GM18868 (cell line): Measurements from ENCODE around the gene AFF3.
"Not testable (repeated sequence)": the region's sequence is repeated elsewhere in the genome, so short reads cannot be mapped to it uniquely, and the experiment has no call there.

Experiments used
- ATAC-seq: cut with Tn5 transposase; IDR thresholded peaks from one replicate; pipeline ENCODE4 v1.9.1; 2021; ENCODE audit warnings: mild to moderate bottlenecking, moderate library complexity; ENCODE audit not compliant: unreplicated experiment

Gene AFF3

DNA sequence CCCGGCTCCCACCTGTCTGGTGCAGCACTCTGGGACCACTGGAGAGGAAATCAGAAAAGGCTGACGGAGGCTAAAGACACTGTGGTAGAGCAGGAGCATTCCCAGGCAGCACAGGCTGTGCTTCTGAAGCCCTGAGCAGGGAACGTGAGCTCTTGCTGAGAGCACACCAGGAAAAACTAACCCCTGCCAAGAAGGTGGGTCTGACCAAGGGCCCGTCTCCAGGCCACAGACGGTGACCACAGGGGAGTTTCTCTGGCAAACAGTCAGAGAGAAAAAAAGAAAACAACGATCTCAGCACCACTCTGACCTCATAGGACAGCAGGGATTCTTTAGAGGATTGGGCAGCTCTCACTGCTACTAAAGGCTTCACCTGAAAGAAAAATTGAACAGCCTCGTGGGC is 201.4 kb downstream of the AFF3 start:
- ATAC-seq, result no peak

DNA sequence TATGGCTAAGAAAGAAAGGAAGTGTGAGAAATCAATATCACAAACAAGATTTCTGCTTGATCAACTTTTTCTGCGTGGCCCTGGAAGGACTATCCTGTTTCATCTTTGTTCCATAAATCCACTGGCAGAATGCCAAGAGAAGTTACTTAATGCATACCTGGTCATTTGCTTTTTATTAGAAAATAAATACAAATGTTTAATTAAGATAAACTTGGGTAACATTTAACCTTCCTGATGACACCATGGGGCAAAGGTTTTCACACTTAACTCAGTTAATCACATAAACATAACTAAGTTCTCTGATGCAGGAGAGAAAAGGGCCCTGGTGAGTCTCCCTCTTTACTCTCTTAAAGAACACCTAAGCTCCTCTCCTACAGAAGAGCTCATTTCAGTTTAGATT is 203.3 kb downstream of the AFF3 start:
- no peak for ATAC-seq

DNA sequence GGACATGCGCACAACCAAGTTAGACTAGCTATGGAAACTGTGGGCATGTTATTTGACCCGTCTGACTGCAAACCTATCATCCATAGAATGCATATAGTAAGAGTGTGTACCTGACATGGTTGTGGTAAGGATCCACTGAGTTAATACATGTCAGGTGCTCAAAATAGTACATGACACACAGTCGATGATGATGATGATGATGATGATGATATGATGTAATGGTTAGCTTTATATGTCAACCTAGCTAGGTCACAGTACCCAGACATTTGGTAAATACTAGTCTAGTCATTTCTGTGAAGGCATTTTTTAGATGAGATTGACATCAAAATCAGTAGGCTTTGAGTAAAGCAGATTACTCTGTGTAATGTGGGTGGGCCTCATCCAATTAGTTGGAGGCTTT is 204.1 kb downstream of the AFF3 start:
- ATAC-seq, result no peak

DNA sequence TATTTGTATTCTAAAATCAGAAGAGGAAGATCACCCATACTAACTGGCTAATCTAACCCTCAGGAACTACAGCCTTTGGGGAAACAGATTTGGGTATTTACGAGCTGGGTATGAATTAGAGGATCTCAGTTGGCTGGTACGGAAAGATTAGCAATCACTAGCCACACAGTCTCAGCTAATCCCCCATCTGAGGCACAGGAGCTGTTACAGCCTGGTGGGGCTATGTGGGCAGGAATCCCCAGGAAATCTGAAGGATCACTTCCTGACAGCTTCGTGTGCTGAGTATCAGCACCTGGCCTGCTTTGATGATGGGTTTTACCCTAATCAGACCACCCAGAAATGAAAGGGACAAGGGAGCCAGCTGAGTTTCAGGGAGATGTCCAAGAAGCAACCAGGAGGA is 206.3 kb downstream of the AFF3 start:
- ATAC-seq, result no peak

DNA sequence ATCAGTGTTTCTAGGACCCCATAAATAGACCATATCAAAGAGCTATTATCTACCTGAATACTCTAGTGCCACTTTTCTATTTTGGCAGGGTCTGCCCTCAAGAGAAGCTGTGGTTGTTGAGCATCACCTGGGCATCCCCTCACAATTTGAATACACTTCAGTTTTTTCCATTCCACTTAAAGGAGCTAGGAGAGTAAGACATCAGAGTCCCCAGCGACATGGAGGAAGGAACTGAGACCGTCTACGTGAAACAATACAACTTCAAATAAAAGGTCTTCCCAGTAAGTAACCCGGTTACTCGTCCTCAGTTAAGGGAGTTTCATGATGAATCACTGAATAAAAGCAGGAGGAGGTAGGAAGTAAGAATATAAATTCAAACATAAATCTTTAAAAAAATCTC is 206.7 kb downstream of the AFF3 start:
- no peak for ATAC-seq

DNA sequence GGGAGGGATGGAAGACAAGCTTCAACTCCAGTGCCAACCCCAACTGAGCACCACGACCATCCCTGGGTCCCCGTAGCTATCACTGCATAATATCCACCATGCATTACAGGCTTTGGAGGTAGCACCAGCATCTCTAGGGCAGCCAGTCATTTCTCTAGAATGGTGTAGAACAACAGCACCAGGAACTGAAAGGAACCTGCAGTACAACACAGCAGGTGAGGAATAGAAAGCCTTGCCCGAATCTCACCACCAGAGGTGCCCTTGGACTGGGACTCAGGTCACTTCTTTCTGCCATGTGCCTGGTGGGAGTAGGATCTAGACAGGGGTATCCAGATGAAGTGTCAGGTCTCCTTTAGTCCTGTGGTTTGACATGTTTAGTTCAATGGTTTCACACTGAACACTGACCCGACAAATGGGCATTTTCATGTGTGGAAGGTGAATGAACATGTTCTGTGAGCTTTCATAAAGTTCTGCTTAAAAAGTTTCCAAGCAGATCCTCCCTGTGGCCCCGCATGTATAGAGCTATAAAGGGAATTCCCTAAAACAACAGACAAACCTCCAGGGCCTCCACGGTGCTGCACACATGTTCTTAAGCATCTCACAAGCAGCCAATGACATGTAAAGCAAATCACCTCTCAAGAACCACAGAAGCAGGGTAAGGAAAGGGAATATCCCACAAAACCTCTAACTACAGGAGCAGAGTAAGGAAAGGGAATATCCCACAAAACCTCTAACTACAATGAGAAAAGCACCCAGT is 208.3 kb downstream of the AFF3 start:
- no peak for ATAC-seq

DNA sequence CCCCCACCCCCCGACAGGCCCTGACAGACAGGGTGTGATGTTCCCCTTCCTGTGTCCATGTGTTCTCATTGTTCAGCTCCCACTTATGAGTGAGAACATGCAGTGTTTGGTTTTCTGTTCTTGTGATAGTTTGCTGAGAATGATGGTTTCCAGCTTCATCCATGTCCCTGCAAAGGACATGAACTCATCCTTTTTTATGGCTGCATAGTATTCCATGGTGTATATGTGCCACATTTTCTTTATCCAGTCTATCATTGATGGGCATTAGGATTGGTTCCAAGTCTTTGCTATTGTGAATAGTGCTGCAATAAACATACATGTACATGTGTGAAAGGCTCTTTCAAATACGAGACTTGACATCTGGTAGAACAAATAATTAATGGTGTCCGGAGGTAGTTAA is 208.9 kb downstream of the AFF3 start:
- ATAC-seq, result not testable (repeated sequence)

DNA sequence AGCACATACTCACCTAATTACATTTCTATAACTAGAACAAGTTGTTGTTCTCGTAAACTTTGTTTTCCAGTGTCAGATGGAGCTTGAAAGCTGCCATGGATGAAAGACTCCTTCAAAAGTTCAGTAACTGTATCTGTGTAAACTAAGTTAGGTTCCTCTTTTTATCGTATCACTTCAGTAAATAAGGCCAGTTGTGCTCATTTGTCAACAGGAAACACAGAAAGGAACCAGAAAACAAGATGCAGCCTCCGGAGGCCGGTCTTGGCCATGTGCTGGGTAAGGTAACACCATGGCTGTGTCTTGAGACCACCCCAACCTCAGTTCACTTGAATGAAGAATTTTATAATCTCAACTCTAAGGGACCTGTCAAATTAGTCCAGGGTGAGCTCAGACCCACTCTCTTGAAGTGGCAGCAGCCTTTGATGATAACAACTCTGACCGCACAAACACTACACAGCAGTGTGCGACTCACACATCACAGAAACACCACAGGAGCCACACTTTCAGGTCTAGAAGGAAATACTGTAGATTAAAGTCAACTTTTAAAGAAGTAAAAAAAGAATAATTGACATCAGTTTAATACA is 213.8 kb downstream of the AFF3 start:
- no peak for ATAC-seq

DNA sequence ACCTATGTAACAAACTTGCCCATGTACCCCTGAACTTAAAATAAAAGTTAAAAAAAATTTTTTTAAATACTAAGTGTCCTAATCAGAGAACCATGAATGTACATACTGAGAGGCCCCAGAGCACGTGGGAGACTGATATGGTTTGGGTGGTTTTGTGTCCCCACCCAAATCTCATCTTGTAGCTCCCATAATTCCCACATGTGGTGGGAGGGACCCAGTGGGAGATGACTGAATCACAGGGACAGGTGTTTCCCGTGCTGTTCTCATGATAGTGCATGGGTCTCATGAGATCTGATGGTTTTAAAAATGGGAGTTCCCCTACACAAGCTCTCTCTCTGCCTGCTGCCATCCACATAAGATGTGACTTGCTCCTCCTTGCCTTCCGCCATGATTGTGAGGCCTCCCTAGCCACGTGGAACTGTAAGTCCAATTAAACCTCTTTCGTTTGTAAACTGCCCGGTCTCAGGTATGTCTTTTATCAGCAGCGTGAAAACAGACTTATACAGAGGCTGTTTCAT is 214.6 kb downstream of the AFF3 start:
- not testable (repeated sequence) for ATAC-seq

DNA sequence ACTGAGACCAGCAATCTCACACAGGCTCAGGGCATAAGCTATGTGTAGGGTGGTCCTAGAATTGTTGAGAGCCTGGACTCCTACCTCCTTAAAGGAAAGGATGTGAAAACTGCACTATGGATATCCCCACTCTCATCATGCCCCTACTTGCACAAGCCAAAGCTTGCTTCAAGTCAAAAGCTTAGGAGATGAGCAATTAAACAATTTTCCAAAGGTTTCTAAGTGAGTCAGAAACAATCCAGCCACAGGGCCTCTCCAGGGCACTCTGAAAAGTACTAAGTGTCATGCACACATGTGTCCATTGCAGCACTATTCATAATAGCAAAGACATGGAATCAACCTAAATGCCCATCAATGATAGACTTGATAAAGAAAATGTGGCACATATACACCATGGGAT is 215.4 kb downstream of the AFF3 start:
- ATAC-seq, result no peak

DNA sequence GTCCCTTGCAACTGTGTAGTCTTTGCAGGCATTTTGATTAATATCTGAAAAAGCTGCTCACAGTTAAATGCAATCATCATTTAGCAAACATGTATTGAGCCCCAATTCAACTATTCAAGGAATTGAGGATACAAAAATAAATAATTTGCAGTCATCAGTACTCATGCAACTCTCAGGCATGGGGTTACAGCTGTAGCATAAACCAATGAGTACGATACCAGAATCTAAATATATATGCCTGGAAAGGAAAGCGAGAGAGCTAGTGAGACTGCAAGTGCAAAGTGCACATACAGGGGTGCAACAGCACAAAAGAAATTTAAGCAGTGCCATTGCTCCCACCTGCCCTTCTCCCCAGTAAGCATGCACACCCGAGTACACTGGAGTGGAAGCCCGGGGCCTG is 216.4 kb downstream of the AFF3 start:
- ATAC-seq, result no peak

DNA sequence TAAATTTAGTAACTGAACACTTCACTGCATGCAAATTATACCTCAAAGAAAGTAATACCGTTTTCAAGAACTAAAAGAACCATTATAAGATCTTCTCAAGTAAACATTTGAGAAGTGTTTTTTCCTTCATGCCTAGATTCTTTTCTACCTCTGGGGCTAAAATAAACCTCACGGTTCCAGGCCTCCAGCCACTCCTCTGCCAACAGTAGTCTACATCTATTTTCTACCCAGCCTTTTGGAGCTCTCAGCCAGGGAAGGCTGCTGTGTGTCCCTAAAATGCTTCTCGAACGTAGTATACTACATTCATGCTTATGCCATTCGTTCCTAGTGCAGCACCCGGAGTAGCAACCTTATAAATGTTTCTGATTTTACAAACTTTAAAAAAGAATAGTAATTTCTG is 219.7 kb downstream of the AFF3 start:
- ATAC-seq, result no peak

DNA sequence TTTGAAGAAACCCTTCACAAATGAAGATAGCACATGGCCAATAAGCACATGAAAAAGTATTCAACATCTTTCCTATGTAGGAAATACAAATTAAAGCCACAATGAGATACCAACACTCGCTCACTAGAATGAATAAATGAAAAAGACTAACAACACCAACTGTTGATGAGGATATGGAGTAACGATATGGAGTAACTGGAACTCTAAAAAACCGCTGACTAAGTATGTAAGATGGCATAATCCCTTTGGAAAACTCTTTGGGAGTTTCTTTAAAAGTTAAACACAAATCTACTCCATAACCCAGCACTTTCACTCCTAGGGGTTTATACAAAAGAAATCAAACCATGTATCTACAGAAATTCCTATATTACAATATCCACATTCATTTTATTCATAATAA is 220.5 kb downstream of the AFF3 start:
- ATAC-seq, result no peak

DNA sequence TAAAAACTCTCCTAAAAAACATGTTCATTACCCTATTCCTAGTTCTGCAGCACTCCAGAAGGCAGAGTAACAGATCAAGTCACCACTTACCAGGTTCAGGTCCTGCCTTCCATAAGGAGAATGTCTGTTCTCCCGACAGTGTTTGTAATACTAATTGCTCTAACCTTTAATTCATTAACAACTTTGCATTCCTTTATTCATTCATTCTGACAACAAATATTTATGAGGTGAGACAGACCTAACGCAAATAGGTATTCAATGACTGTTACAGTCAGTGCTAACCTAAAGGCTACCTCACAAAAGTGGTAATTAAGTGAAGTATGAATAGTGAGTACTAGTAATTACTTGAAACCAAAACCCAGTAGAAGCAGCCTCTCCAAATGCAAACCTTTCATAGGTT is 224.0 kb downstream of the AFF3 start:
- ATAC-seq, result no peak

DNA sequence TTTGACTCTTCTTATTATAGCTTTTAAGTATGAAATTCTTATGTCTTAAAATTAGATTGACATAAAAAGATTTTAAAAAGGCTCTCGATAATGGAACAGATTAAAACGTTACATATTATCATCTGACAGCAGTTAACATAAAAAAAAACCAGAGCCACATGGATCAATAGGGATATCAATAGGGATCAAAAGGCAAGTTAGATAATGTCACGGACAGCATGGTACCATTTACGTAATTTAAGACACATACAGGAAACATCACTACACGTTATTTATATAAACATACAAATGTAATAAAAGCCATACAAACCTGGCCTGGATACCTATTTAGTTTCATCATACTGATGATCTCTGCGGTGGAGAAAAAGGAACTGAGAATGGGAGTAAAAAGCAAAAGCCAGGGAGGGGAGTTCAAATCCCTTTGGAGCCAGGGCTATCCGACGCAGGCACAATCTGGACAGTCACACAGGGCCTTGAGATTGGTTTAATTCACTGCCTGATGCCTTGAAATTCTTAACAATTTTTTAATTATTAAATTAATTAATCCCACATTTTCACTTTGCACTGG is 227.2 kb downstream of the AFF3 start:
- ATAC-seq, result no peak

DNA sequence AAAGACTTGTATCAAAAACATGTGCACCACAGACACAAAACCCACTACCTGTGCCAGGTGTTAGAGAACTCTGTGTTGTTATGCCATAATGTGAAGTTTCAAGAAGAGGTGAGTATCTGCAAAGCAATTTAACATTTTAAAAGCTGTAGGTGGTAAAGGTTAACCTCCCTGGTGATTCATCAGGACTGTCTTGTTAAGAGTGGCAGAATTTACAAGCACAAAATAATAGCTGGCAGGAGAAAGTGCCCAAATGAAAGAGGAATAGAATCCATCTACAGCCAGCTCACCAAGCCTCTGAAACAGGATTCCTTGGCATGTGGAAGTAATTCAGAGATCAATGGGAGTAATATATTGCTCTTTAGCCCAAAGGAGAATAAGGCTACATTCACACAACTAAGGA is 230.7 kb downstream of the AFF3 start:
- no peak for ATAC-seq

DNA sequence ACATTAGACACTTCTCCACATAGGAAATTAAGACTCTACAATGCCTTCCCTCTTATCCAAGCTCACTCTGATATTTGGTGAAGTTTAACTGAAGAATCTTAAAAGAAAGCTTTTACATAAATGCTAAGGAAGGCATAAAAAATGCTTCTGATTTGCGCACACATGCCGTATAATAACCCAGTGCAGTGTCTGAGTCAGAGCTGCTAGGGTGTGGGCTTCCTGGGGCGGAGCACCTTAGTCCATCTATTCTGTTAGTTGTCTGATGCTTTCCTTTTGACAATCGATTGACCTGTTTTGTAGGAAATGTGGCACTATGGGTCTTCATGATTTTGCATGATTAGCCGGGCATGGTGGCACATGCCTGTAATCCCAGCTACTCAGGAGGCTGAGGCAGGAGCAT is 231.5 kb downstream of the AFF3 start:
- no peak for ATAC-seq

DNA sequence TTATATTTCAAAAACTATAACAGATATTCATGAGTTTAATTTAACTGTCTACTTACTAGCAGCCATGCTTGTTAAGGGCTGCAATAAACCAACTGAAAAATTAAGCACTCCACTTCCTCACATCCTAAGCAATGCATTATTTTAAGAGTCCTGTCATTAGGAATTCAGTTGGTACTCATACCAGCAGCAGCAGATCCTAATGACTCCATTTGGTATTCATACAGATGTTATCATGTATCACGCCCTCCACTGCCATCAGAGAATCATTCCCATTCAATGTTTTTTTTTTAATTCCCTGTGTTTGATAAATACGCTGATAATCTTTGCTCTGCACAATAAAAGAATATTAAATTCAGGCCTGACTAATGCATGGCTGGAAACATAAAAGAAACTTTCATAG is 236.8 kb downstream of the AFF3 start:
- no peak for ATAC-seq

DNA sequence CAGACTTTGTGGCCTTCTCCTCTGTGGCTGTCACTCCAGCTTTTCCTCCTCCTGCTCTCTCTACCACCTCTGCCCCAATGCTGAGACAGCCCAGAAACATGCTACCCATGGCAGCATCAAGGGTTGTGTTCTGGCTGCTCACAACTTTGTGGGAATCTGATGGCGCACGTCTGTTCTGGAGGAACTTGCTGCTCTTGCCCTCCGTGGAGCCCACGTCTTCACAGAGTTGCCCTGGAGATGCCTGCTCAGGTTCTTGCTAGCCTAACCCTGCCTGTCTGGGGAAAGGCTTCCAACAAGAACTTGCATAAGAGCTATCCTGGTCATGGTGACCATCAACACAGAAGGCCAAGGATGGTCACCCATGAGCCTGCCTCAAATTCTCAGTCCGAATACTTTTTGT is 237.4 kb downstream of the AFF3 start:
- no peak for ATAC-seq

DNA sequence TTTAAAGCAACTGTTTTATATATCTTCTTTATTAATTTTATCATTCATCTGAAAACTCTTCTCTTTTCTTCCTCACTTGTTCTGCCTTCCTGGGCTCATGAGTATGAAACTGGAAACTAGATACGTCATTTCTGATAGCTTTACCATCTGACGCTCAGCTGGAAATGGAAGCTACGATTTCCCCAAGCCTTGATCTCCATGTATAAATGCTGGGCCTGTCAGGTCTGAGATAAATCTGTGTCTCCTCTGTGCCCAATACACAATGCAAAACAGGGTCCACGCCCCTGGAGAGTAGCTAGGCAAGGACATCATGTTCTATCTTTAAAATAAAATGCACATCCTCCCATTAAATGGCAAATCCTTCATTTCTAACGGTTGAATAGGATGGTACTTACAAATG is 238.4 kb downstream of the AFF3 start:
- no peak for ATAC-seq

DNA sequence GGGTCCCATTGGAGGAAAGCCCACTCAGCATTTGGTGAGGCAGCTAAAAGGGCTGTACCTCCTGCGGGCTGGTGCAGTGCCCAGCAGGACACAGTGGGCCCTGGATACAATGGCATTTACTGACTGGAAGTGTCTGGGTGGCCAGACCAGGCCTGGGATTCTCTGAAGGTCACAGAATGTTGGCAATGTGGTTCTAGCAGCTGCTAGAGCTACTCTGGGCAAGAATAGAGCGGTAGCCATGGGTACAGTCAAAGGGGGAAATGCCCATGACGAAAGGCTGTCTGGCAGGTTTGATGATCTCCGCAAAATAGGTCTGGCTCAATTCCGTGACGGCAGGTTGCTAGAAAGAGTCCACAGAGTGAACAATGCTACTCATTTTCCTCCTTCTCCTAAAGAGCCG is 241.8 kb downstream of the AFF3 start:
- ATAC-seq, result no peak

DNA sequence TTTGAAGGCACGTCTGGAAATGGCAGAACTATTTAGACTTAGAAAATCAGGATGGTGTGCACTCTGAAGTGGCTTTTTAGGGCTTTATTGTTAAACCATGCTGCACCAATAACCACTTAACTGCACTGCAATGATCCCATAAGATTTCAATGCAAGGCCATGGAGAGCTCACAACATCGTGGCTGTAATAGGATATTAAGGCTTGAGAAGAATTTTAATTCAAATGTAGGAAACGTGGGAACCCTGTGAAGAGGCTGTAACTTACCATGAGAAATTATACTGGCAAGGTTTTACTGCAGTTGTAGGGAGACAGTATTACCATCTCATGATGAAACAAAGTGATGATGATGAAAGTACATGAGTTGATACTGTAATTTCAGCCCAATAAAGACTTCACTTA is 242.5 kb downstream of the AFF3 start:
- no peak for ATAC-seq
